ENCODE data around the gene FRZB.

Gene FRZB

GRCh38 chr2:182831101-182831500 lies 35.3 kb downstream of the FRZB start:
- DNase-seq (ENCODE audit: insufficient read length) (no peak), FAIRE-seq (no peak)
- TF ChIP-seq POLR2AphosphoS5 (IDR thresholded peaks at IDR 0.05; ENCODE audit: low read depth, low read length), result no peak
- no peak for TF ChIP-seq TAF1 (IDR thresholded peaks at IDR 0.05; ENCODE audit: borderline replicate concordance, low read depth, low read length)
- no peak for TF ChIP-seq POLR2A (IDR thresholded peaks at IDR 0.05; ENCODE audit: low read depth, low read length)

- no peak for DNase-seq (ENCODE audit: insufficient read length)
- TF ChIP-seq TAF1 (IDR thresholded peaks at IDR 0.05; ENCODE audit: borderline replicate concordance, low read depth, low read length), result no peak
- no peak for TF ChIP-seq POLR2A (IDR thresholded peaks at IDR 0.05; ENCODE audit: low read depth, low read length)
- TF ChIP-seq POLR2AphosphoS5 (IDR thresholded peaks at IDR 0.05; ENCODE audit: low read depth, low read length), result no peak
- FAIRE-seq, result no peak
These were observed 39.1 kb downstream of the FRZB start for GRCh38 chr2:182827182-182827879.

GRCh38 chr2:182826496-182826895 lies 39.9 kb downstream of the FRZB start:
- FAIRE-seq (no peak), DNase-seq (ENCODE audit: insufficient read length) (no peak)
- TF ChIP-seq POLR2AphosphoS5 (IDR thresholded peaks at IDR 0.05; ENCODE audit: low read depth, low read length) (no peak), POLR2A (IDR thresholded peaks at IDR 0.05; ENCODE audit: low read depth, low read length) (no peak), TAF1 (IDR thresholded peaks at IDR 0.05; ENCODE audit: borderline replicate concordance, low read depth, low read length) (no peak)

- DNase-seq (ENCODE audit: insufficient read length), result no peak
- FAIRE-seq, result no peak
- TF ChIP-seq TAF1 (IDR thresholded peaks at IDR 0.05; ENCODE audit: borderline replicate concordance, low read depth, low read length) (no peak), POLR2AphosphoS5 (IDR thresholded peaks at IDR 0.05; ENCODE audit: low read depth, low read length) (no peak), POLR2A (IDR thresholded peaks at IDR 0.05; ENCODE audit: low read depth, low read length) (no peak)
These were observed 40.4 kb downstream of the FRZB start for GRCh38 chr2:182826064-182826463.

- DNase-seq (ENCODE audit: insufficient read length) (no peak), FAIRE-seq (no peak)
- TF ChIP-seq POLR2A (IDR thresholded peaks at IDR 0.05; ENCODE audit: low read depth, low read length) (no peak), TAF1 (IDR thresholded peaks at IDR 0.05; ENCODE audit: borderline replicate concordance, low read depth, low read length) (no peak), POLR2AphosphoS5 (IDR thresholded peaks at IDR 0.05; ENCODE audit: low read depth, low read length) (no peak)
These were observed 41.7 kb downstream of the FRZB start for GRCh38 chr2:182824767-182825158.

- DNase-seq (ENCODE audit: insufficient read length) (no peak), FAIRE-seq (no peak)
- TF ChIP-seq TAF1 (IDR thresholded peaks at IDR 0.05; ENCODE audit: borderline replicate concordance, low read depth, low read length) (no peak), POLR2AphosphoS5 (IDR thresholded peaks at IDR 0.05; ENCODE audit: low read depth, low read length) (no peak), POLR2A (IDR thresholded peaks at IDR 0.05; ENCODE audit: low read depth, low read length) (no peak)
These were observed 42.2 kb downstream of the FRZB start for GRCh38 chr2:182824056-182824766.

GRCh38 chr2:182822733-182823132 lies 43.7 kb downstream of the FRZB start:
- no peak for DNase-seq (ENCODE audit: insufficient read length)
- TF ChIP-seq POLR2AphosphoS5 (IDR thresholded peaks at IDR 0.05; ENCODE audit: low read depth, low read length) (no peak), POLR2A (IDR thresholded peaks at IDR 0.05; ENCODE audit: low read depth, low read length) (no peak), TAF1 (IDR thresholded peaks at IDR 0.05; ENCODE audit: borderline replicate concordance, low read depth, low read length) (no peak)
- no peak for FAIRE-seq

- DNase-seq (ENCODE audit: insufficient read length) (no peak), FAIRE-seq (no peak)
- TF ChIP-seq POLR2AphosphoS5 (IDR thresholded peaks at IDR 0.05; ENCODE audit: low read depth, low read length) (no peak), POLR2A (IDR thresholded peaks at IDR 0.05; ENCODE audit: low read depth, low read length) (no peak), TAF1 (IDR thresholded peaks at IDR 0.05; ENCODE audit: borderline replicate concordance, low read depth, low read length) (no peak)
These were observed 45.3 kb downstream of the FRZB start for GRCh38 chr2:182821182-182821581.

- DNase-seq (ENCODE audit: insufficient read length), result no peak
- no peak for FAIRE-seq
- TF ChIP-seq TAF1 (IDR thresholded peaks at IDR 0.05; ENCODE audit: borderline replicate concordance, low read depth, low read length), result no peak
- TF ChIP-seq POLR2A (IDR thresholded peaks at IDR 0.05; ENCODE audit: low read depth, low read length), result no peak
- no peak for TF ChIP-seq POLR2AphosphoS5 (IDR thresholded peaks at IDR 0.05; ENCODE audit: low read depth, low read length)
These were observed 47.0 kb downstream of the FRZB start for GRCh38 chr2:182819412-182819811.

- no peak for TF ChIP-seq POLR2A (IDR thresholded peaks at IDR 0.05; ENCODE audit: low read depth, low read length)
- DNase-seq (ENCODE audit: insufficient read length), result no peak
- FAIRE-seq, result no peak
These were observed 47.5 kb downstream of the FRZB start for GRCh38 chr2:182818925-182819324.

GRCh38 chr2:182818501-182818900 lies 47.9 kb downstream of the FRZB start:
- DNase-seq (ENCODE audit: insufficient read length) (no peak), FAIRE-seq (no peak)
- TF ChIP-seq TAF1 (IDR thresholded peaks at IDR 0.05; ENCODE audit: borderline replicate concordance, low read depth, low read length), result no peak
- no peak for TF ChIP-seq POLR2A (IDR thresholded peaks at IDR 0.05; ENCODE audit: low read depth, low read length)
- no peak for TF ChIP-seq POLR2AphosphoS5 (IDR thresholded peaks at IDR 0.05; ENCODE audit: low read depth, low read length)

GRCh38 chr2:182817558-182817957 lies 48.9 kb downstream of the FRZB start:
- DNase-seq (ENCODE audit: insufficient read length), result no peak
- TF ChIP-seq POLR2AphosphoS5 (IDR thresholded peaks at IDR 0.05; ENCODE audit: low read depth, low read length) (no peak), TAF1 (IDR thresholded peaks at IDR 0.05; ENCODE audit: borderline replicate concordance, low read depth, low read length) (no peak), POLR2A (IDR thresholded peaks at IDR 0.05; ENCODE audit: low read depth, low read length) (no peak)
- no peak for FAIRE-seq

Measured in GM12892 (cell line).